Transverse colon (tissue), 4 donors: ENCODE measurements around the gene GNPDA2. TPM values are rescaled to one million over a fixed set of nuclear protein-coding genes. Genes with fewer than 3 reads are reported as not detected.

ENCODE experiments used
- DNase-seq: peaks from one replicate; pipeline ENCODE4 v3.0.0-alpha.2; 2019
- H3K27ac ChIP-seq, 4 donors: fragments of 200-600 bp; sonication (generic); 2 replicates each; pipeline ENCODE4 v1.5.1; 2016 to 2018; ENCODE audit warnings: inconsistent platforms in 4 of 4
- H3K27me3 ChIP-seq: fragments of 200-600 bp; sonication (generic); 2 replicates; pipeline ENCODE4 v1.5.1; 2017; ENCODE audit warnings: inconsistent platforms
- H3K36me3 ChIP-seq, 4 donors: fragments of 200-600 bp; sonication (generic); 2 replicates each; pipeline ENCODE4 v1.5.1; 2017 to 2019; ENCODE audit warnings: inconsistent platforms in 4 of 4
- H3K4me1 ChIP-seq, 4 donors: fragments of 200-600 bp; sonication (generic); 2 replicates each; pipeline ENCODE4 v1.5.1; 2017 to 2020; ENCODE audit warnings: inconsistent platforms in 4 of 4
- H3K4me3 ChIP-seq, 4 donors: fragments of 200-600 bp; sonication (generic); 1 replicate in 1 of 4; 2 replicates in 3 of 4; pipeline versions ENCODE4 v1.5.1 to v1.6.1; 2017 to 2019; ENCODE audit warnings: inconsistent platforms in 4 of 4
- H3K9me3 ChIP-seq, 2 donors: fragments of 200-600 bp; sonication (generic); 2 replicates each; pipeline ENCODE4 v1.5.1; 2017 to 2019; ENCODE audit warnings: inconsistent platforms in 2 of 2
- EP300 ChIP-seq: sonication (generic); formaldehyde crosslinking; IDR thresholded peaks from one replicate; pipeline ENCODE4 v1.6.1; 2017; ENCODE audit warnings: antibody characterized with exemption, low read depth
- POLR2A ChIP-seq: fragments of 450-650 bp; IDR thresholded peaks from one replicate; pipeline ENCODE4 v1.6.1; 2016; ENCODE audit warnings: antibody characterized with exemption, mild to moderate bottlenecking, moderate library complexity
- POLR2AphosphoS5 ChIP-seq, 3 donors: sonication (generic); formaldehyde crosslinking; IDR thresholded peaks; one replicate each; pipeline ENCODE4 v1.6.1; 2016; ENCODE audit warnings: antibody characterized with exemption in 3 of 3
- WGBS, 2 donors: methylation state at CpG; one replicate each; pipeline ENCODE4 v1.1.5; 2018; ENCODE audit warnings: low coverage in 1 of 2; 5-methylcytosine and 5-hydroxymethylcytosine counted together
- in situ Hi-C, 4 donors: fragments of 200-750 bp; cut with MboI; loops; one replicate each; pipeline versions ENCODE4 v1.15.0 to v1.15.1; 2017; ENCODE audit warnings: low sequenced_read_pairs in 3 of 4, low pct_ligation_motif_present in 1 of 4, low pct_unique_long_range_greater_than_20kb in 1 of 4
- intact Hi-C: fragments of 100-400 bp; cut with DNase I; formaldehyde crosslinking; loops from one replicate; pipeline ENCODE4 v1.15.1; 2023; ENCODE audit warnings: low total_unique reads
- total RNA-seq, 4 donors: library from RNA; depleted of rRNA; stranded (reverse); fragments of >200 nt; gene quantifications; one replicate each; pipeline ENCODE4 v1.1.0, GENCODE V29; 2016
- TF ChIP-seq, protein P1 (sequence below), 5 experiments: fragments of 200-600 bp in 3 of 5; fragments of 450-650 bp in 2 of 5; sonication (generic) in 3 of 5; IDR thresholded peaks; 1 replicate in 2 of 5; 2 replicates in 3 of 5; pipeline ENCODE4 v1.5.1; 2016 to 2017; ENCODE audit warnings: antibody characterized with exemption in 5 of 5, inconsistent platforms in 3 of 5, mild to moderate bottlenecking in 2 of 5, moderate library complexity in 1 of 5

The GNPDA2 gene
- total RNA-seq, 4 donors from 2014 or later = 2.2 to 16.3 (median 8.7) TPM

DNA sequence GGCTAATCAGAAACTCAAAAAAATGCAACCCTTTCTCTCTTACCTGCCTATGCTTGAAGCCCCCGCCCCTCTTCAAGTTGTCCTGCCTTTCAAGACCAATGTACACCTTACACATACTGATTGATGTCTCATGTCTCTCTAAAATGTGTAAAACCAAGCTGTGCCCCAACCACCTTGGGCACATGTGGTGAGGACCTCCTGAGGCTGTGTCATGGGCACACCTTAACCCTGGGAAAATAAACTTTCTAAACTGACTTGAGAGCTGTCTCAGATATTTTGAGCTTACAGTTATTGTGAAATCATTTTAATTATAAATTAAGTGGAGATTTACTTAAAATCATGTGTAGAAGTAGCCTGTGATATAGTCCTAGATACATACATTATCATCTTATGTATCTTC lies 25.9 kb downstream of the GNPDA2 start:
- Histone ChIP-seq H3K9me3 (no peaks in the 10 kb centered on the region), H3K36me3 (peaks cover 0 to 54% (median 19%) of the 10 kb centered on the region in 4 donors), H3K4me3 (no peak overlapping the region), H3K27ac (no peak overlapping the region), H3K27me3 (no peaks in the 10 kb centered on the region), H3K4me1 (no peaks in the 10 kb centered on the region)
- WGBS, 2 donors = 100% methylated on average over 1 of the region's 1 CpG; no CpG with 5 or more reads in 1 of the 2 donors
- in situ Hi-C loops (no loop called here), intact Hi-C loops (no loop called here)
- no peak for DNase-seq
- TF ChIP-seq EP300 (no peak), POLR2A (no peak), POLR2AphosphoS5 (IDR thresholded peaks at IDR 0.05) (no peak)
- TF ChIP-seq, protein P1, sequence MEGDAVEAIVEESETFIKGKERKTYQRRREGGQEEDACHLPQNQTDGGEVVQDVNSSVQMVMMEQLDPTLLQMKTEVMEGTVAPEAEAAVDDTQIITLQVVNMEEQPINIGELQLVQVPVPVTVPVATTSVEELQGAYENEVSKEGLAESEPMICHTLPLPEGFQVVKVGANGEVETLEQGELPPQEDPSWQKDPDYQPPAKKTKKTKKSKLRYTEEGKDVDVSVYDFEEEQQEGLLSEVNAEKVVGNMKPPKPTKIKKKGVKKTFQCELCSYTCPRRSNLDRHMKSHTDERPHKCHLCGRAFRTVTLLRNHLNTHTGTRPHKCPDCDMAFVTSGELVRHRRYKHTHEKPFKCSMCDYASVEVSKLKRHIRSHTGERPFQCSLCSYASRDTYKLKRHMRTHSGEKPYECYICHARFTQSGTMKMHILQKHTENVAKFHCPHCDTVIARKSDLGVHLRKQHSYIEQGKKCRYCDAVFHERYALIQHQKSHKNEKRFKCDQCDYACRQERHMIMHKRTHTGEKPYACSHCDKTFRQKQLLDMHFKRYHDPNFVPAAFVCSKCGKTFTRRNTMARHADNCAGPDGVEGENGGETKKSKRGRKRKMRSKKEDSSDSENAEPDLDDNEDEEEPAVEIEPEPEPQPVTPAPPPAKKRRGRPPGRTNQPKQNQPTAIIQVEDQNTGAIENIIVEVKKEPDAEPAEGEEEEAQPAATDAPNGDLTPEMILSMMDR (IDR thresholded peaks at IDR 0.05) = no peak

DNA sequence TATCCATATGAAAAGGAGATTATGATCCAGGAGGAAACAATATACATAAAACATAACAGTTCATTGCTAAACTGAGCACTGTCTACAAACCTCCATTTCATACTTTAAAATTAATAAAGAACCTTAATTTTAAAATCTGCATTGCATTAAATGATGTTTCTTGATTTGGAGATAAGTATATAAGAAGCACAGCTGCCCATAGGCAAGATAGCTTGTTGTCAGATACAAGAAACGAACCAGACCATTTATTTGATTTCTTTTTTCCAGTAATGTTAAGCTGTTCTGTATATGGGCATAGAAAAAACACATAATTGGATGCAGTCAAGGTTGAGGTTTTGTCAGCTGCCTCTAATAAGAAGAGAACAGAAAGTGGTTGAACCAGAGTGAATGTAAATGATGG lies 41.7 kb downstream of the GNPDA2 start:
- peaks cover under 1 to 16% (median 9%) of the 10 kb centered on the region in 4 donors for H3K4me1 ChIP-seq
- H3K27me3 ChIP-seq = no peaks in the 10 kb centered on the region
- H3K9me3 ChIP-seq = no peaks in the 10 kb centered on the region
- in situ Hi-C loops (no loop called here), intact Hi-C loops (no loop called here)
- TF ChIP-seq POLR2AphosphoS5 (IDR thresholded peaks at IDR 0.05) = no peak
- no peak for TF ChIP-seq EP300
- TF ChIP-seq POLR2A = no peak
- TF ChIP-seq, protein P1 (IDR thresholded peaks at IDR 0.05) = no peak
- no peak overlapping the region for H3K4me3 ChIP-seq
- H3K27ac ChIP-seq = no peak overlapping the region
- H3K36me3 ChIP-seq = peaks cover 0 to 61% (median 11%) of the 10 kb centered on the region in 4 donors
- no peak for DNase-seq
- 94 to 95% methylated on average over 1 of the region's 1 CpG for WGBS, 2 donors

DNA sequence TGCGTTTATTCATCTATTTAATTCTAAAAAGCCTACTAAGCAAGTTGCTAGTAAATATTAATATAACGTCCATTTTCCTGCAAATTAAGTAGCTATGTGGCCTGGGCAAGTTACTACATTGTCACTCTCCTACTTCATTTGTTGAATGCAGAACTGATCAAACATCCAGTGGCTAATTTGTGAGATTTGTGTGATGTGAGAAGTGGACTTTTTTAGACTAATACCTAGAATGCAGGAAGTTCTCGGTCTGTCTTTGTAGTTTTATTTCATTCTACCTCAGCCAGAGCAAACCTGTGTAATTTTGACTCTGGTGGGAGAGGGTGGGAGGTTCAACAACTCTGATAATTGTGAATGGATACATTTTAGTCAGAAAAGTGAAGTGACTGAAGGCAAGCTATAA lies 47.3 kb downstream of the GNPDA2 start:
- intact Hi-C loops (no loop called here), in situ Hi-C loops (no loop called here)

DNA sequence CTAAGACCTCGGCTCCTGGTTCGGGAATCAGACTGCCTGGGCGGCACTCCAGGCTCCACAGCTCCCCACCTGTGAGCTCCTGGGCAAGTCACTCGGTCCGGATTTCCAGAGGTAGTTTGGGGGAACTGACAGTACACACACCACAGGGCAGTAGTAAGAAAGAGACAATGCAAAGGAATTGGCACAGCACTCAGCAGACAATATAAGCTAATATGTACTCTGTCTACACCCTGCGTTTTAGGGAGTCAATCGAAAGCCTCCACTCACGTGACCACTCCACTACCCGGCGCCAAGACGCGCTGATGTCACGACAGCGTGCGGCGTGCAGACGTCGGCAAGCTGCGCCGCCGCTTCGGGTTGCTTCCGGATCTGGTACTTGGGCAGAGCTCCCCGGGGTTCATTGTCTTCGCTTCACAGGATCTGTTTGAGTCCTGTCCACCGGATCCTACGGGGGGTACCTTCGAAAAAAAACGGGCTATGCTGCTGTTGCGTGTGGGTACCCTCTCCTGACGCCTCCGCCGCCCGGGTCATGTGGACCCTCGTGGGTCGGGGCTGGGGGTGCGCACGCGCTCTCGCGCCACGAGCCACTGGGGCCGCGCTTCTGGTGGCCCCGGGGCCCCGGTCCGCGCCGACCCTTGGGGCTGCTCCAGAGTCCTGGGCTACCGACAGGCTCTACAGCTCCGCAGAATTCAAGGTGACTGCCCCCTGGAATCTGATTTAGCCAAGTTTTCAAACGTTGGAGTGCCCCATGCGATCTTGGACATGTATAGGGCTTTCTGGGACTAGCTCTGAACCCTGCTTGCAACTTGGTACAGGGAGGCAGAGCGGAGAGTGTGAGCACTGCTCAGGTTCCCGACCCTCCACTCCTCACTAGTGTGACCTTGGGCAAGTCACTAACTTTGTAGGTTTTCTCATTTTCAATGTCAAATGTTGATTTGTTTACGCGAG lies 48.0 kb downstream of the GNPDA2 start, which contains the start of gene GUF1:
TSS of gene GUF1 (plus strand) at position 327 of the 948 bp plus-strand sequence. CDS start at position 530, 203 bp downstream.
- Histone ChIP-seq H3K4me3 (peak within 1 kb of the TSS; percentile 67 to 89 (median 78)), H3K36me3 (peaks cover 0 to 21% (median 2%) of the 10 kb centered on the region in 4 donors), H3K9me3 (no peaks in the 10 kb centered on the region), H3K4me1 (peaks cover 2 to 28% (median 19%) of the 10 kb centered on the region in 4 donors), H3K27me3 (no peaks in the 10 kb centered on the region), H3K27ac (peak within 1 kb of the TSS; percentile 80 to 93 (median 90))
- WGBS, 2 donors = 0% methylated on average over 4 to 36 of the region's 57 CpGs
- intact Hi-C loops (no loop called here), in situ Hi-C loops (no loop called here)
- TF ChIP-seq POLR2A (peak; percentile 81), POLR2AphosphoS5 (IDR thresholded peaks at IDR 0.05) (peak; percentile 73 to 85 (median 81))
- TF ChIP-seq, protein P1 (IDR thresholded peaks at IDR 0.05) = no peak
- DNase-seq = peak; percentile 92

More for the DNA sequence above, 47.3 kb downstream of the GNPDA2 start:
- Histone ChIP-seq H3K27ac (peak overlapping the region; percentile 80 to 93 (median 90)), H3K36me3 (peaks cover 0 to 26% (median 5%) of the 10 kb centered on the region in 4 donors), H3K4me3 (peak overlapping the region; percentile 67 to 89 (median 78)), H3K27me3 (no peaks in the 10 kb centered on the region), H3K4me1 (peaks cover 2 to 28% (median 19%) of the 10 kb centered on the region in 4 donors), H3K9me3 (no peaks in the 10 kb centered on the region)
- no peak for TF ChIP-seq POLR2A
- TF ChIP-seq, protein P1 (IDR thresholded peaks at IDR 0.05) = no peak
- no peak for TF ChIP-seq POLR2AphosphoS5 (IDR thresholded peaks at IDR 0.05)
- TF ChIP-seq EP300 = no peak
- WGBS, 2 donors = 0 to 1% methylated on average over 3 of the region's 3 CpGs
- DNase-seq = no peak
